Measurements from ENCODE around the gene PIGT. TPM values are rescaled to one million over a fixed set of nuclear protein-coding genes. Genes with fewer than 3 reads are reported as not detected.

PIGT gene
- total RNA-seq, 8 experiments from 2014 or later = 29.9 to 134 (median 58.8) TPM

DNA sequence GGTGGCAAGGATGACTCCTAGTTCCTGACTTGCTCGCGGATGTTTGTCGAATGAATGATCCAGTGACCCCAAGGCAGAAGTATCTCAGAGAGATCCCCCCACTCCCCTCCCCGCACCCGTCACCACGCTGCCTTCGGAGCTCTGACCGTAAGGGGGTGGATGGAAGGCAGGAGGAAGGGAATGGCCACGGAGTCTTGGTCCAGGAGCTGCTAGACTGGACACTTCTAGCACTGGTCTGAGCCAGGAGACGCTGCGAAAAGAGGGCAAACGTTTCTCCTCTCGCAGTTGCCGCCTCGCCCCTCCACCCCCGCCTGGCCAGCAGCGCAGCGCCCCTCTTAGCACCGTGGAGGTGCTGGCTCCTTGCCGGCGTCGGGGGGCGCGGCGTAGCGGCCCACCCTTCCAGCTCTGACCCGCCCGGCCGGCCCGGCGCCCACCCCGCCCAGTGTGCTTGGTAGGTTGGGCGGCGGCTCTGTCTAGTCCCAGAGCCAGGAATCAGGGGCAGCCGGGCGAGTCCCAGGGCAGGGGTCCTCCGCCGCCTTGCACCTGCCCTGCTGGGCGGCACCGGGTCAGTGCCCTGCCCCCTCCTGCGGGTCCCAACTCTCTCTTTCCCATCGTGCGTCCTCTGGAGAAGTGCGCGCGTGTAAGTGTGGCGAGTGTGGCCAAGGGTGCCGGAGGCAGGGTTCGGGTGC lies 10.2 kb upstream of the PIGT start:
- no peak overlapping the region for H3K27ac ChIP-seq
- H3K4me3 ChIP-seq = peak overlapping the region; percentile 45 to 62 (median 49)
- in situ Hi-C loops (cut with MboI; ENCODE audit: low pct_unique_long_range_greater_than_20kb in 2 of 9, low sequenced_read_pairs in 9 of 9, unreplicated experiment in 9 of 9) = no loop called here
- H3K4me1 ChIP-seq (replicated peaks in 1 of 2) = peaks cover 6 to 8% of the 10 kb centered on the region in 2 donors
- 0 to 56% (median 31%) methylated on average over 1 to 8 of the region's 49 CpGs; no CpG with 5 or more reads in 5 of the 10 experiments for WGBS, 10 experiments
- peak; percentile 8 to 74 (median 22) for ATAC-seq (replicated peaks in 6 of 8)

DNA sequence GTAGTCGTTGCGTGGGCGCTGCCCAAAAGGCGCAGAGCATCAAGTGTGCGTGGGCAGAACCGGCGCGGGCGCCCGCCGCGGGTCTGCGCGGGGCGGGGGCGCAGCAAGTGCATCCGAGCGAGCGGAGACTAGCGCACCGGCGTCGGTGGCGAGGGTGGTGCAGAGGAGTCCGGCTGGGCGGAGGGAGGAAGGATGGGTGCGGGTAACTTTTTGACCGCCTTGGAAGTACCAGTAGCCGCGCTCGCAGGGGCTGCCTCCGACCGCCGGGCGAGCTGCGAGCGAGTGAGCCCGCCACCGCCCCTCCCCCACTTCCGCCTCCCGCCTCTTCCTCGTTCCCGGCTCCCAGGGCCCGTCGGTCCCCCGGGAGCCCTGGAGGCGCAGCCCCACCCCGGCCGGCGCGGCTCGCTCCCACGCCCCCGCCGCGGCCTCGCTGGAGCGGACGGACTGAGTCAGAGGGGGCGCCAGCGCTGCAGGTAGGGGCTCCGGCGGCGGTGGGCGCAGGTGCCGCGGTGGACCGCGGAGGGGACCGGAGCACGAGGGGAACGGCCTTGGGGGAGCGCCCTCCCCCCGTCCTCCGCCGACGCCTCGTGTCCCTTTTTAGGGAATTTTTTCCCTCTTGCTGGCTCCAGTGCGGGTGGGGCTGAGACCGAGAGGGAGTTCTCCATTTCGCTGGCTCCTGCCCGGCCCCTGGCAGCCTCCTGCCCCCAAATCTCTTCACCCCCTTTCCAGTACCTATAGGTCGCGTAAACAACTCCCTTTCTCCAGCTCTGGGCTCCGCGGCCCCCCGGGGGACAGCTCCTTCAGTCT lies 9.5 kb upstream of the PIGT start:
- peak; percentile 51 to 82 (median 71) for ATAC-seq (replicated peaks in 6 of 8)
- 0% methylated on average over 4 to 6 of the region's 87 CpGs; no CpG with 5 or more reads in 8 of the 10 experiments for WGBS, 10 experiments
- peaks cover 6 to 8% of the 10 kb centered on the region in 2 donors for H3K4me1 ChIP-seq (replicated peaks in 1 of 2)
- no peak overlapping the region for H3K27ac ChIP-seq
- in situ Hi-C loops (cut with MboI; ENCODE audit: low pct_unique_long_range_greater_than_20kb in 2 of 9, low sequenced_read_pairs in 9 of 9, unreplicated experiment in 9 of 9) = no loop called here
- H3K4me3 ChIP-seq = peak overlapping the region; percentile 45 to 62 (median 49)

DNA sequence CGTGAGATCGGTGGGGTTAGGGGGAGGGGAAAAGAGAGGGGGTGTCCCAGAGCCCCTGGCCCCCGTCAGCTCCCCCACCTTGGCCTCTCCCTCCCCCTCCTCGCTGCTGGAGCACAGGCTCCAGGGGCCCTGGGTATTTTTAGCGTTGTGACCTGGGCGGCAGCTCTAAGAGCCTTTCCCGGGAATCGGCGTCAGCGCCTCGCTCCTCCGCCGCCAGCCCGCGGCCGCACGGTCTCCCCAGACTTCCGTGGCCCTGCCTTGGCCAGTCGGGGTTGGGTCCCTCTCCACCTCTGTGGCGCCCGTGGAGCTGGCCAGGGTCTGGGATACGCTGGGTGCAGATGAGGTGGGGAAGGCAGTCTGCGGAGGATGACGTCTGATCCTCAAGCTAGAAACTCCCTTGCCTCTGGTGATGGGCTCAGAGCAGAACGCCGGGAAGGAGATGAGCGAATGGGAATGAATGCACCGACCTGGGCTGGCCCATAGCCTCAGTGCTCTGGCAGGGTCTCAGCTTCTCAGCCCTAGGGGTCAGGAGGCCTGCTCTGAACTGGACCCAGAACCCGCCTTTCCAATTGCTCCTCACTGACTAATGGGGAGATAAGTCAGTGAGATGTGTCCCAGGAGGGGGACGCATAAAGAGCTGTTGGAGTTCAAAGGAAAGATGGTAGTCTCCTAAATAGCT lies 8.7 kb upstream of the PIGT start:
- in situ Hi-C loops (cut with MboI; ENCODE audit: low pct_unique_long_range_greater_than_20kb in 2 of 9, low sequenced_read_pairs in 9 of 9, unreplicated experiment in 9 of 9) = no loop called here
- peaks cover 6 to 8% of the 10 kb centered on the region in 2 donors for H3K4me1 ChIP-seq (replicated peaks in 1 of 2)
- peak; percentile 37 to 77 (median 64) for ATAC-seq (replicated peaks in 6 of 8)
- 10 to 11% methylated on average over 2 to 9 of the region's 30 CpGs; no CpG with 5 or more reads in 8 of the 10 experiments for WGBS, 10 experiments
- peak overlapping the region; percentile 45 to 62 (median 49) for H3K4me3 ChIP-seq
- no peak overlapping the region for H3K27ac ChIP-seq

DNA sequence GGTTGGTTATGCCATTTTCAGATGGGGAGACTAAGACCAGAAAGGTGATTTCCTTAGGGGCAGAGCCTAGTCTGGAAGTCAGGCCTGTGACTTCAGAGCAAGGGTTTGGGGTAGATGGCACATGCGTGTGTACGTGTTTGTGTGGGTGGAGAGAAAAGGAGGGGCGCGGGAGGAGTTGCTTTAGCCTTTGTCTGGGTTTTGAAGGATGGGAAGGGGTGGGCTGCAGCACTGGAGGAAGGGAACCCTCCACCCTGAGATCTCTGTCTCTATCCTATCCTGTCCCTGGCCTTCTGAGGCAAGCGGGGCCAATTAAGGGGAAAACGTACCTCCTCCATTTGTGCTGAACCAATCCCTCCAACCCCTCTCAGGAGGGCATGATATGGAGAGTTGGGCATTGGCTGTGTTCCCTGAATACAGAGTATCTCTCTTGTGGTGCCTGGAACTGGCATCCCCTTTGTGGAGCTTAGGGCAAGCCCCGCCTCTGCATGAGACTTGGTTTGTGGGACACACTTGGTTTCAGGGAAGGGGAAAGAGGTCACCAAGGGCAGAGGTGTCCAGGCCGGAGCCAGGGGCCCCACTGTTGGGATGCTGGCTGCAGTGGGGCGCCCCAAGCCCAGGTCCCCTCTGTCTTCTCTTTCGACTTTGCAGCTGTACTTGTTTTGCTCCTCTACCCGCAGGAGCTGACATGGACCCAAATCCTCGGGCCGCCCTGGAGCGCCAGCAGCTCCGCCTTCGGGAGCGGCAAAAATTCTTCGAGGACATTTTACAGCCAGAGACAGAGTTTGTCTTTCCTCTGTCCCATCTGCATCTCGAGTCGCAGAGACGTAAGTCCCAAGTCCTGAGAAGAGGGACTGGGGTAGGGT lies 7.9 kb upstream of the PIGT start, which contains the start of gene DBNDD2:
Gene DBNDD2 (plus strand): TSS at position 507 of the 863 bp plus-strand sequence. CDS start 179 bp downstream, at position 686.
- WGBS, 10 experiments = 83 to 100% (median 98%) methylated on average over 1 to 14 of the region's 21 CpGs; no CpG with 5 or more reads in 3 of the 10 experiments
- Histone ChIP-seq H3K4me3 (peak within 1 kb of the TSS; percentile 45 to 62 (median 49)), H3K4me1 (replicated peaks in 1 of 2) (peaks cover 6 to 8% of the 10 kb centered on the region in 2 donors), H3K27ac (no peak within 1 kb of the TSS)
- ATAC-seq (replicated peaks in 6 of 8) = no peak
- in situ Hi-C loops (cut with MboI; ENCODE audit: low pct_unique_long_range_greater_than_20kb in 2 of 9, low sequenced_read_pairs in 9 of 9, unreplicated experiment in 9 of 9) = no loop called here

DNA sequence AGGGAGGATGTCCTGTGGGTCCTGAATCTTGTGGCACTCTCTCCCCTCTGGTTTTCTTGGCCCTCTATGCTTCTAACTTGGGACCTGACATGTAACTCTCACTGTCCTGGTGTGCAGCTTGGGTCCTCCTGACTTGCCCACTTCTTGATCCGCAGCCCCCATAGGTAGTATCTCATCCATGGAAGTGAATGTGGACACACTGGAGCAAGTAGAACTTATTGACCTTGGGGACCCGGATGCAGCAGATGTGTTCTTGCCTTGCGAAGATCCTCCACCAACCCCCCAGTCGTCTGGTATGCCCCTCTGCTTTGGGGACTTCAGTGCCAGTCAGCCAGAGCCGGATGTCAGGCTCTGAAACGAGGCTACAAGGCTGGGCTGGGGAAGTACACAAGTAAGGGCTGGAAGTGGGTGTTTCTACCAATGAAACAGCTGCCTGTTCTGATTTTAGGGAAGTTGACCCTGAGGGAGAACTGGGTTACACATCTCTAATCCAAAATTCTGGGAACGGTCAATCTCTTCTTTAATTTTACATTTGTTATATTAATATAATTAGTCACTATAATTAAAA lies 7.2 kb upstream of the PIGT start:
- 55 to 100% (median 87%) methylated on average over 1 to 4 of the region's 7 CpGs; no CpG with 5 or more reads in 4 of the 10 experiments for WGBS, 10 experiments
- Histone ChIP-seq H3K4me1 (replicated peaks in 1 of 2) (peaks cover 6 to 8% of the 10 kb centered on the region in 2 donors), H3K4me3 (no peak overlapping the region), H3K27ac (no peak overlapping the region)
- in situ Hi-C loops (cut with MboI; ENCODE audit: low pct_unique_long_range_greater_than_20kb in 2 of 9, low sequenced_read_pairs in 9 of 9, unreplicated experiment in 9 of 9) = no loop called here
- ATAC-seq (replicated peaks in 6 of 8) = no peak

DNA sequence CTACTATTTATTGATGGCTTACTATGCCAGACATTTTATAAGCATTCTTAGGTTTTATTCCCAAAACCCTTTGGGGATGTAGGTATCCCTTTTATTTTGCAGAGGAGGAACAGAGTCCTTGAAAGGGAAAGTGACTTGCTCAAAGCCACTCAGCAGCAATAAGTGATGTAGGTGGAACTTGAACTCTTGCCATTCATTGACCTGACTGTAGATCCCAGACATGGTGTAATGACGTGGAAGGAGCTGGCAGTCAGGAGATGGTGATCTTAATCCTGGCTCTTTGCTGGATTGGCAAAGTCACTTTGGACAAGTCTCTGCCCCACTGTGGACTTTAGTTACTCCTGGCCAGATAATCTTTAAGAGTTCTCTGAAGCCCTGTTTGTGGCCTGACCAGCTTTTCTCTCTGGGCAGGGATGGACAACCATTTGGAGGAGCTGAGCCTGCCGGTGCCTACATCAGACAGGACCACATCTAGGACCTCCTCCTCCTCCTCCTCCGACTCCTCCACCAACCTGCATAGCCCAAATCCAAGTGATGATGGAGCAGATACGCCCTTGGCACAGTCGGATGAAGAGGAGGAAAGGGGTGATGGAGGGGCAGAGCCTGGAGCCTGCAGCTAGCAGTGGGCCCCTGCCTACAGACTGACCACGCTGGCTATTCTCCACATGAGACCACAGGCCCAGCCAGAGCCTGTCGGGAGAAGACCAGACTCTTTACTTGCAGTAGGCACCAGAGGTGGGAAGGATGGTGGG lies 6.2 kb upstream of the PIGT start:
- in situ Hi-C loops (cut with MboI; ENCODE audit: low pct_unique_long_range_greater_than_20kb in 2 of 9, low sequenced_read_pairs in 9 of 9, unreplicated experiment in 9 of 9) = no loop called here
- WGBS, 10 experiments = 80 to 100% (median 93%) methylated on average over 1 to 4 of the region's 7 CpGs; no CpG with 5 or more reads in 4 of the 10 experiments
- no peak overlapping the region for H3K4me3 ChIP-seq
- ATAC-seq (replicated peaks in 6 of 8) = no peak
- no peak overlapping the region for H3K27ac ChIP-seq
- peaks cover 6 to 8% of the 10 kb centered on the region in 2 donors for H3K4me1 ChIP-seq (replicated peaks in 1 of 2)

DNA sequence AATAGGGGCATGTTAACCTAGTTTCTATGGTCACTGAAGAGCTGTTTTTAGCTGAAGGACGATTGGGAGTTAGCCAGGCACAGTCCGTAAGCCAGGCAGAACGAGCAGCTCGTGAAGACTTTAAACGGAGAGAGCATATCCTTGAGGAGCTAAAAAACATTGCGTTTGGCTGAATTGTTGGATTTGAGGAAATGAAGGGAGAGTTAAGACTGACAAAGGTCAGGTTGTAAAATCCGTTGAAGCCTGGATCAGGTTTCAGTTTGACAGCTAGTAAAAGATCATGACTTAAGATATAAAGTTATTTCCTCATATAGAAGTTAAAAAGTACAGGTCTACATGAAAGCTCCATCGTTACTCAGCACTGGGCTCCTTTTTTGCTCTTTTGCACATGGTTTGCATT lies 5.1 kb upstream of the PIGT start:
- no peak for ATAC-seq (replicated peaks in 6 of 8)
- no peak overlapping the region for H3K4me3 ChIP-seq
- no peak overlapping the region for H3K27ac ChIP-seq
- in situ Hi-C loops (cut with MboI; ENCODE audit: low pct_unique_long_range_greater_than_20kb in 2 of 9, low sequenced_read_pairs in 9 of 9, unreplicated experiment in 9 of 9) = no loop called here
- H3K4me1 ChIP-seq (replicated peaks in 1 of 2) = peaks cover 6 to 13% of the 10 kb centered on the region in 2 donors
- WGBS, 10 experiments = 27 to 94% (median 78%) methylated on average over 2 to 8 of the region's 8 CpGs

DNA sequence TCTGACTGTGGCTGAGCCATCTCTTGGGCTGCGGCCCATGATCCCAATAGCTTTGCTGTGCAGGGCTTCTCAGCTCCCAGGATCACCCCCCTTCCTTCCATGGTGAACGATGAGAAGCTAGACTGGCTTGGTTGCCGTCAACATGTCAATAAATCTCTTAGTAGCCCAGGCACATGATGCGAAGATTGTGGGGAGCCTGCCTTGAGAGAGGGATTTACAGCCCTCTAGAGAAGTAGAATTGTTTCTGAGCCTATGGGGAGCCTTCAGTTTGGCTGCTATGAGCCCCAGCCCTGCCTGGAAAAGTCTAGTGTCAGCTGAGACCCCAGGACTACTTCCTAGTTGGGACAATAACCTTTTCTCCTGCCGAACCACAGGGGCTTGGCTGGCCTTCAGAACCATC lies 3.3 kb upstream of the PIGT start:
- no peak for ATAC-seq (replicated peaks in 6 of 8)
- Histone ChIP-seq H3K27ac (no peak overlapping the region), H3K4me3 (no peak overlapping the region), H3K4me1 (replicated peaks in 1 of 2) (peaks cover 7 to 14% of the 10 kb centered on the region in 2 donors)
- in situ Hi-C loops (cut with MboI; ENCODE audit: low pct_unique_long_range_greater_than_20kb in 2 of 9, low sequenced_read_pairs in 9 of 9, unreplicated experiment in 9 of 9) = no loop called here
- 20 to 90% (median 55%) methylated on average over 1 to 4 of the region's 5 CpGs; no CpG with 5 or more reads in 1 of the 10 experiments for WGBS, 10 experiments

DNA sequence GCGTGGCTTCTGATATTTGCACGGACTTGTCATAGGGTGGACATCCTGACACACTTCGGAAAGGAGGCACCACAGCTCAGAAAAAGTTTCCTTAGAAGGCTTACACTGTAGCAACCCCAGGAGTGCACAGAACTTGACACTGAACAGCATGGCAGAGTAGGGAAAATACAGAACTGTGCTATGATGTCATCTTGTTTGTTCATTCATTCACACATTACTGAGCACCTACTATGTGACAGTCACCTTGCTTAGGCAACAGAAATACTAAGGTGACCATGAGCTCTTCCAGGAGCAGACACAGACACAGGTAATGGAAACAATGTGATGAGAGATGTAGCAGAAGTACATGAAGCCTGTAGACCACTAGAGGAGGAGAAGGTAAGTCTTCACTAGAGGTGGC lies 2.5 kb upstream of the PIGT start:
- no peak overlapping the region for H3K4me3 ChIP-seq
- ATAC-seq (replicated peaks in 6 of 8) = no peak
- 60 to 80% (median 69%) methylated on average over 1 to 3 of the region's 3 CpGs; no CpG with 5 or more reads in 4 of the 10 experiments for WGBS, 10 experiments
- peaks cover 4 to 9% of the 10 kb centered on the region in 2 donors for H3K4me1 ChIP-seq (replicated peaks in 1 of 2)
- H3K27ac ChIP-seq = no peak overlapping the region
- in situ Hi-C loops (cut with MboI; ENCODE audit: low pct_unique_long_range_greater_than_20kb in 2 of 9, low sequenced_read_pairs in 9 of 9, unreplicated experiment in 9 of 9) = no loop called here

DNA sequence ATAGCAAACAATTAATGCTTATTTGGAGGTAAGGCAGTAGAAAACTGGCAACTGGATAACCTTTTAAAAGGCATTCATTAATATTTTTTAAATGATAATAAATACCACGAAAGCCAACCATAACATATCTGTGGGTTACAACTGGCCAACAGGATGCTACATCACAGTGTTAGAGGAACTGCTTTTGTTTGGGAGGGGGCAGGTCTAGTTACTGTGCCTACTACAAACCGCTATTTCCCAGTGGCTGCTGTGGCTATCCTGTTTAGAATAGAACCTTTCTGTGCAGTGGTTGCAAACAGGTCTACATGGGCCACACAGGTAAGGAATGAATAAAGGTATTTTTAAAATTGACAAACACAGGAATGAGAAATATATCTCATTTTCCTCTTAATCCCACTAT lies 976 bp downstream of the PIGT start:
- no peak for ATAC-seq (replicated peaks in 6 of 8)

More for the DNA sequence above, 976 bp downstream of the PIGT start:
- 50 to 100% (median 85%) methylated on average over 1 to 2 of the region's 2 CpGs; no CpG with 5 or more reads in 1 of the 10 experiments for WGBS, 10 experiments
- Histone ChIP-seq H3K27ac (no peak overlapping the region), H3K4me3 (peak overlapping the region; percentile 76 to 96 (median 86)), H3K4me1 (replicated peaks in 1 of 2) (peaks cover 4 to 9% of the 10 kb centered on the region in 2 donors)
- in situ Hi-C loops (cut with MboI; ENCODE audit: low pct_unique_long_range_greater_than_20kb in 2 of 9, low sequenced_read_pairs in 9 of 9, unreplicated experiment in 9 of 9) = no loop called here

Measured in motor neuron (in vitro differentiated cells).